WERI-Rb-1 (cell line): ENCODE results near the gene SYTL2.
A peak's percentile ranks its signal among the peaks of the same experiment; 100 is the strongest.

Source experiments
- DNase-seq: peaks from one replicate; pipeline ENCODE4 v3.0.0-alpha.2; 2020
- H3K27ac ChIP-seq: fragments of 250-450 bp; sonication (Bioruptor Pico); 2 replicates; pipeline ENCODE4 v1.5.1; 2020; ENCODE audit warnings: mild to moderate bottlenecking, moderate library complexity
- H3K27me3 ChIP-seq: fragments of 250-450 bp; sonication (Bioruptor Pico); 2 replicates; pipeline ENCODE4 v1.5.1; 2021; ENCODE audit warnings: mild to moderate bottlenecking, low read depth, moderate library complexity; ENCODE audit not compliant: insufficient read depth, severe bottlenecking
- H3K36me3 ChIP-seq: fragments of 250-450 bp; sonication (Bioruptor Pico); 2 replicates; pipeline ENCODE4 v1.5.1; 2020; ENCODE audit warnings: mild to moderate bottlenecking, moderate library complexity
- H3K4me3 ChIP-seq: 2 replicates; pipeline ENCODE4 v1.5.1; 2011; ENCODE audit warnings: low read depth, mild to moderate bottlenecking, control low read depth, low read length
- H3K9me3 ChIP-seq: fragments of 250-450 bp; sonication (Bioruptor Pico); 2 replicates; pipeline ENCODE4 v1.5.1; 2021; ENCODE audit warnings: mild to moderate bottlenecking, moderate library complexity; ENCODE audit not compliant: severe bottlenecking
- CTCF ChIP-seq: IDR thresholded peaks from 2 replicates; pipeline ENCODE4 v1.5.1; 2011; ENCODE audit warnings: low read depth, mild to moderate bottlenecking, control low read depth, inconsistent platforms, low read length

Gene SYTL2

GRCh38 chr11:85652786-85653447, 158.0 kb downstream of the SYTL2 start:
- no peak overlapping the region for H3K4me3 ChIP-seq
- H3K27ac ChIP-seq = no peak overlapping the region
- no peak for TF ChIP-seq CTCF
- H3K36me3 ChIP-seq = peaks cover 31% of the 10 kb centered on the region
- H3K9me3 ChIP-seq = no peaks in the 10 kb centered on the region
- DNase-seq = no peak
- no peaks in the 10 kb centered on the region for H3K27me3 ChIP-seq

DNA sequence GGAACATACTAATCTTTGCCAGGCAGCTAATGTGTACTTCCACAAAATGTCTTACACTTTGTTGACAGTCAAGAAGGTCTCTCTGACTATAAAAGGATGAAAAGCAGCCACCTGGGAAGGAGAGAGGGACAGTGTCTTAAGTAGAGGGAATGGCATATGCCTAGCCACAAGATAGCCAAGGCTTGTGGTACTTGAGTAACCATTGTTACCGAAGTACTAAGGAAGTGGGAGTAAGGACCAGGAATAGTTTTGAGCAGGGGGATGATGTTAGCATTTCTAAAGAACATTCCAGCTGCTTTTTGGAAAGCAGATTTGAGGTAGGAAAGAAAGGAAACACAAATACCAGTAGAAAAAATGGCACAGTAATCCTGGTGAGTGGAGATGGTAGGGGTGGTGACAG, 159.8 kb downstream of the SYTL2 start:
- Histone ChIP-seq H3K9me3 (no peaks in the 10 kb centered on the region), H3K27ac (no peak overlapping the region), H3K27me3 (no peaks in the 10 kb centered on the region), H3K4me3 (no peak overlapping the region), H3K36me3 (peaks cover 13% of the 10 kb centered on the region)
- no peak for DNase-seq
- no peak for TF ChIP-seq CTCF

- no peak for TF ChIP-seq CTCF
- no peaks in the 10 kb centered on the region for H3K27me3 ChIP-seq
- no peaks in the 10 kb centered on the region for H3K9me3 ChIP-seq
- peak within 1 kb of the TSS; percentile 77 for H3K27ac ChIP-seq
- peak within 1 kb of the TSS; percentile 95 for H3K4me3 ChIP-seq
- H3K36me3 ChIP-seq = no peaks in the 10 kb centered on the region
- peak; percentile 95 for DNase-seq
Measured at GRCh38 chr11:85647604-85648299, 163.2 kb downstream of the SYTL2 start, which contains the start of gene TMEM126A. Gene TMEM126A, plus strand, starts transcription at chr11:85647967. Its CDS starts 2,289 bp downstream, at chr11:85650256.

DNA sequence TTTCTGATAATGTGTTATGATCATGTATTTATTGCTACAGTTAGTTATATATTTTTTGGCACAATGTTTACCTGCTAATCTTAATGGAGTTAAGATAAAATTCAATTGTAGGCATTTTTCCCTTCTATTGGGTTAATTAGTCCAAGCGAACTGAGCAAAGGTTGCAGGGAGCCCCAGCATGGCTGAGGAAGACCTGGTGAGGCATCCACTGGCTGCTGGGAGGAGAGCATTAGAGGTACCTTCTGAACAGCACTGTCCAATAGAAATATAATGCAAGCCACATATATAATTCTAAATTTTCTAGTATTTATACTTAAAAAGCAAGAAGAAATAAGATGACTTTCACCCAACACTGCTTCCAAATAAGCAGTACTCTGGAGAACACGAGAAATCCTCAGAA, 163.9 kb downstream of the SYTL2 start:
- TF ChIP-seq CTCF = no peak
- no peak for DNase-seq
- H3K27ac ChIP-seq = peak overlapping the region; percentile 77
- peak overlapping the region; percentile 95 for H3K4me3 ChIP-seq
- no peaks in the 10 kb centered on the region for H3K36me3 ChIP-seq
- H3K27me3 ChIP-seq = no peaks in the 10 kb centered on the region
- no peaks in the 10 kb centered on the region for H3K9me3 ChIP-seq
